ENCODE measurements around the gene THAP5. TPM values are rescaled to one million over a fixed set of nuclear protein-coding genes. Genes with fewer than 3 reads are reported as not detected.
"Not testable (repeated sequence)": the region's sequence is repeated elsewhere in the genome, so short reads cannot be mapped to it uniquely, and the experiment has no call there.

THAP5 gene
- total and polyA plus RNA-seq, 7 experiments from 2014 or later: 21.0 to 54.7 (median 28.7) TPM

DNA sequence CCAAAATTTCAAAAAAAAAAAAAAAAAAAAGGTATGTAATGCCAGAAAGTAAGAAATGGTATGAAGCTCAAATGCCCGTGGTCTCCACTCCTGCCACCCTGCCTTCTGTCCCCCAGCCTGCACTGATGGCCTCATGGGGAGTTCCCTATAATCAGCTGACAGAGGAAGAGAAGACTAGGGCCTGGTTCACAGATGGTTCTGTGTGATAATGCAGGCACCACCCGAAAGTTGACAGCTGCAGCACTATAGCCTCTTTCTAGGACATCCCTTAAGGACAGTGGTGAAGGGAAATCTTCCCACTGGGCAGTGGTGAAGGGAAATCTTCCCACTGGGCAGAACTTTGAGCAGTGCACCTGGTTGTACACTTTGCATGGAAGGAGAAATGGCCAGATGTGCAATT is 31.3 kb downstream of the THAP5 start:
- POLR2A ChIA-PET: interaction anchor here (0.7 kb wide), 1 partner anchor 32 kb away, joined by 4 read pairs; the partner anchor contains the start of gene DNAJB9
- ATAC-seq; H3K27ac ChIP-seq (ENCODE audit: low read depth, low read length); H3K4me1 Mint-ChIP-seq; H3K36me3 Mint-ChIP-seq; H3K27me3 ChIP-seq (ENCODE audit: control insufficient read depth in 2 of 2, insufficient read depth in 2 of 2, low read length in 2 of 2); CTCF ChIA-PET; H3K27ac Mint-ChIP-seq; H3K4me3 ChIP-seq (ENCODE audit: low read length); H3K9me3 Mint-ChIP-seq; intact Hi-C loops (cut with micrococcal nuclease); DNase-seq; H3K4me3 Mint-ChIP-seq; H3K4me1 ChIP-seq (ENCODE audit: control insufficient read depth in 2 of 2, insufficient read depth in 2 of 2, low read length in 2 of 2); H3K9me3 ChIP-seq (ENCODE audit: control insufficient read depth in 2 of 3, low read length in 3 of 3); H3K36me3 ChIP-seq (ENCODE audit: control insufficient read depth in 2 of 3, insufficient read depth in 3 of 3, low read length in 3 of 3): not testable (repeated sequence)
- peaks cover 4 to 14% (median 6%) of the 10 kb centered on the region in 5 donors for H3K27me3 Mint-ChIP-seq

GRCh38 chr7:108537229-108537628 is 32.3 kb downstream of the THAP5 start:
- H3K27ac Mint-ChIP-seq: no peak overlapping the region
- Histone ChIP-seq H3K36me3 (ENCODE audit: control insufficient read depth in 2 of 3, insufficient read depth in 3 of 3, low read length in 3 of 3) (no peaks in the 10 kb centered on the region), H3K9me3 (ENCODE audit: control insufficient read depth in 2 of 3, low read length in 3 of 3) (no peaks in the 10 kb centered on the region), H3K4me1 (ENCODE audit: control insufficient read depth in 2 of 2, insufficient read depth in 2 of 2, low read length in 2 of 2) (no peaks in the 10 kb centered on the region), H3K4me3 (ENCODE audit: low read length) (no peak overlapping the region), H3K27ac (ENCODE audit: low read depth, low read length) (no peak overlapping the region), H3K27me3 (ENCODE audit: control insufficient read depth in 2 of 2, insufficient read depth in 2 of 2, low read length in 2 of 2) (no peaks in the 10 kb centered on the region)
- ChIA-PET POLR2A (interaction anchor here (0.8 kb wide), 1 partner anchor 13 kb away, joined by 3 read pairs; no protein-coding TSS in a partner anchor), CTCF (no interaction called here)
- no peaks in the 10 kb centered on the region for H3K9me3 Mint-ChIP-seq
- H3K27me3 Mint-ChIP-seq: peaks cover 4 to 16% (median 10%) of the 10 kb centered on the region in 5 donors
- peaks cover 0 to 5% (median 0%) of the 10 kb centered on the region in 5 donors for H3K36me3 Mint-ChIP-seq
- intact Hi-C loops (cut with micrococcal nuclease): no loop called here
- H3K4me1 Mint-ChIP-seq: no peaks in the 10 kb centered on the region
- no peak overlapping the region for H3K4me3 Mint-ChIP-seq
- DNase-seq (no peak), ATAC-seq (no peak)

DNA sequence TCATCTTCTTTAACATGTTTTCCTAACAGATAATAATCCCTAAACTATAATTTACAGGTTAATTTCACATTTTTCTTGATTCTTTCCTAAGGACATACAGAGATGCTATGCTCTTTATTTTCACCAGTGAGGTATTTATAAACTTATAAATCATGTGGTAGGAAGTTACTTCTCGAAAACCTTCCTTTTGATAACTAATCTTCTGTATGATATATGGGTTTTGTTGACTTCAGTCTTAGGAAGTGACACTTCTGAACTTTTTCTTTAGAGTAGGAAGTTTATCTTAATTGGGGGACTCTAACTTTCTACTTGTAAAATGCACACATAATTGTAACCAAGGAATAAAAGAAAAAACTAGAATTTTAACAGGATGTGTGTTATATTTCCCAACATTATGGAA is 33.8 kb downstream of the THAP5 start:
- POLR2A ChIA-PET: no interaction called here
- H3K9me3 Mint-ChIP-seq: no peaks in the 10 kb centered on the region
- peaks cover 4 to 18% (median 10%) of the 10 kb centered on the region in 5 donors for H3K27me3 Mint-ChIP-seq
- no peak overlapping the region for H3K4me3 ChIP-seq (ENCODE audit: low read length)
- intact Hi-C loops (cut with micrococcal nuclease): no loop called here
- peaks cover 0 to 5% (median 0%) of the 10 kb centered on the region in 5 donors for H3K36me3 Mint-ChIP-seq
- no peak overlapping the region for H3K27ac Mint-ChIP-seq
- H3K27ac ChIP-seq (ENCODE audit: low read depth, low read length): no peak overlapping the region
- no peaks in the 10 kb centered on the region for H3K36me3 ChIP-seq (ENCODE audit: control insufficient read depth in 2 of 3, insufficient read depth in 3 of 3, low read length in 3 of 3)
- no peaks in the 10 kb centered on the region for H3K9me3 ChIP-seq (ENCODE audit: control insufficient read depth in 2 of 3, low read length in 3 of 3)
- no peaks in the 10 kb centered on the region for H3K27me3 ChIP-seq (ENCODE audit: control insufficient read depth in 2 of 2, insufficient read depth in 2 of 2, low read length in 2 of 2)
- ATAC-seq (no peak), DNase-seq (no peak)
- H3K4me1 Mint-ChIP-seq: no peaks in the 10 kb centered on the region
- H3K4me3 Mint-ChIP-seq: no peak overlapping the region
- CTCF ChIA-PET: no interaction called here
- no peaks in the 10 kb centered on the region for H3K4me1 ChIP-seq (ENCODE audit: control insufficient read depth in 2 of 2, insufficient read depth in 2 of 2, low read length in 2 of 2)

- ATAC-seq (no peak), DNase-seq (no peak)
- CTCF ChIA-PET: no interaction called here
- POLR2A ChIA-PET: no interaction called here
- H3K27me3 ChIP-seq (ENCODE audit: control insufficient read depth in 2 of 2, insufficient read depth in 2 of 2, low read length in 2 of 2): no peaks in the 10 kb centered on the region
- Mint-ChIP-seq H3K4me1 (no peaks in the 10 kb centered on the region), H3K9me3 (no peaks in the 10 kb centered on the region), H3K27me3 (peaks cover 4 to 20% (median 10%) of the 10 kb centered on the region in 5 donors), H3K36me3 (peaks cover 0 to 5% (median 0%) of the 10 kb centered on the region in 5 donors), H3K27ac (no peak overlapping the region), H3K4me3 (no peak overlapping the region)
- H3K27ac ChIP-seq (ENCODE audit: low read depth, low read length): no peak overlapping the region
- no peaks in the 10 kb centered on the region for H3K4me1 ChIP-seq (ENCODE audit: control insufficient read depth in 2 of 2, insufficient read depth in 2 of 2, low read length in 2 of 2)
- H3K36me3 ChIP-seq (ENCODE audit: control insufficient read depth in 2 of 3, insufficient read depth in 3 of 3, low read length in 3 of 3): no peaks in the 10 kb centered on the region
- intact Hi-C loops (cut with micrococcal nuclease): no loop called here
- no peak overlapping the region for H3K4me3 ChIP-seq (ENCODE audit: low read length)
- no peaks in the 10 kb centered on the region for H3K9me3 ChIP-seq (ENCODE audit: control insufficient read depth in 2 of 3, low read length in 3 of 3)
Observed at GRCh38 chr7:108535257-108535656, 34.2 kb downstream of the THAP5 start.

DNA sequence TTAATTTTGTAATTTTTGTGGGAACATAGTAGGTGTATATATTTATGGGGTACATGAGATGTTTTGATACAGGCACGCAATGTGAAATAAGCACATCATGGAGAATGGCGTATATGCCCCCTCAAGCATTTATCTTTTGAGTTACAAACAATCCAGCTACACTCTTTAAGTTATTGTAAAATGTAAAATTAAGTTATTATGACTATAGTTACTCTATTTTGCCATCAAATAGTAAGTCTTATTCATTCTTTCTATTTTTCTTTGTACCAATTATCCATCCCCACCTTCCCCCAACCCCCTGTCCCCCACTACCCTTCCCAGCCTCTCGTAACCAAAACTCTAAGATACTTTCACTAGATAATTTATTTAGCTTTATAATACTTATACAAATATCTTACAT is 35.8 kb downstream of the THAP5 start:
- DNase-seq (no peak), ATAC-seq (no peak)
- peaks cover 4 to 20% (median 10%) of the 10 kb centered on the region in 5 donors for H3K27me3 Mint-ChIP-seq
- intact Hi-C loops (cut with micrococcal nuclease): no loop called here
- no peak overlapping the region for H3K4me3 Mint-ChIP-seq
- Histone ChIP-seq H3K9me3 (ENCODE audit: control insufficient read depth in 2 of 3, low read length in 3 of 3) (no peaks in the 10 kb centered on the region), H3K4me1 (ENCODE audit: control insufficient read depth in 2 of 2, insufficient read depth in 2 of 2, low read length in 2 of 2) (no peaks in the 10 kb centered on the region), H3K27ac (ENCODE audit: low read depth, low read length) (no peak overlapping the region), H3K36me3 (ENCODE audit: control insufficient read depth in 2 of 3, insufficient read depth in 3 of 3, low read length in 3 of 3) (no peaks in the 10 kb centered on the region), H3K27me3 (ENCODE audit: control insufficient read depth in 2 of 2, insufficient read depth in 2 of 2, low read length in 2 of 2) (no peaks in the 10 kb centered on the region), H3K4me3 (ENCODE audit: low read length) (no peak overlapping the region)
- no peaks in the 10 kb centered on the region for H3K9me3 Mint-ChIP-seq
- H3K4me1 Mint-ChIP-seq: no peaks in the 10 kb centered on the region
- no peak overlapping the region for H3K27ac Mint-ChIP-seq
- CTCF ChIA-PET: no interaction called here
- POLR2A ChIA-PET: no interaction called here
- H3K36me3 Mint-ChIP-seq: peaks cover 0 to 5% (median 0%) of the 10 kb centered on the region in 5 donors

- peaks cover 0 to 3% (median 0%) of the 10 kb centered on the region in 11 donors for H3K9me3 Mint-ChIP-seq
- Histone ChIP-seq H3K27ac (ENCODE audit: low read depth, low read length) (no peak overlapping the region), H3K27me3 (ENCODE audit: control insufficient read depth in 2 of 2, insufficient read depth in 2 of 2, low read length in 2 of 2) (no peaks in the 10 kb centered on the region), H3K4me1 (ENCODE audit: control insufficient read depth in 2 of 2, insufficient read depth in 2 of 2, low read length in 2 of 2) (peaks cover 10 to 14% of the 10 kb centered on the region in 2 donors), H3K9me3 (ENCODE audit: control insufficient read depth in 2 of 3, low read length in 3 of 3) (no peaks in the 10 kb centered on the region), H3K4me3 (ENCODE audit: low read length) (no peak overlapping the region), H3K36me3 (ENCODE audit: control insufficient read depth in 2 of 3, insufficient read depth in 3 of 3, low read length in 3 of 3) (no peaks in the 10 kb centered on the region)
- H3K36me3 Mint-ChIP-seq: peaks cover 0 to 3% (median 0%) of the 10 kb centered on the region in 5 donors
- CTCF ChIA-PET: no interaction called here
- DNase-seq (no peak), ATAC-seq (no peak)
- peak overlapping the region in 1 of 10 donors; percentile 29 for H3K4me3 Mint-ChIP-seq
- peaks cover 0 to 12% (median 4%) of the 10 kb centered on the region in 5 donors for H3K27me3 Mint-ChIP-seq
- peak overlapping the region in 1 of 9 donors; percentile 8 for H3K27ac Mint-ChIP-seq
- intact Hi-C loops (cut with micrococcal nuclease): loop anchor here in 1 of 2 donors (5.0 to 10.0 kb wide), 3 partner anchors 635 to 1402 kb away; partner anchors contain the start of genes COG5, DLD and DUS4L
- POLR2A ChIA-PET: no interaction called here
- H3K4me1 Mint-ChIP-seq: peaks cover 2 to 16% (median 7%) of the 10 kb centered on the region in 7 donors
Observed at GRCh38 chr7:108529341-108529740, 40.2 kb downstream of the THAP5 start.

DNA sequence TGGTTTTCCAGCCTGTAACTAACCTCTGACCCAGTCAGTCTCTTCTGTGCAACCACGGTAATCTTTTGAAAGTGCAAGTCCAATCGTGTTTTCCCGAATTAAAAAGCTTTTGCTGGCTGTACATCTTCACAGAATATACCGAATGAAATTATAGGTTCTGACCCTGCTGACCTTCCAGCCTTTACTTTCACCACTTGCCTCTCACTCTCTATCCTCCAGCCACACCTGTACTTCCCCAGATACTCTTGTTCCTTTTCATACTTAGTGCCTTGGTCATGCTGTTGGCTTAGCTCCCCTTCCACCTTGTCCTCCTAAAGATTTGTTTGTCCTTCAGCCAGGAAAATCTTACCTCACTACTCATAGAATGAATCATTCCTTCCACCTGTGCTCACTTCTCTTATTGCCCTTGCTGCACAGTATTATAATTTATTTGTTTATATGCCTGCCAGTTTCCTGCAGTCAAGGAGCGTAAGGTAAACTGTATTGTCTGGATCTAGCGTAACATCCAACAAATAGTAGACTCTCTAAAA is 41.3 kb downstream of the THAP5 start:
- DNase-seq: no peak
- ATAC-seq: no peak
- H3K27me3 Mint-ChIP-seq: peaks cover 0 to 10% (median 4%) of the 10 kb centered on the region in 5 donors

More for the DNA sequence above, 41.3 kb downstream of the THAP5 start:
- Histone ChIP-seq H3K27me3 (ENCODE audit: control insufficient read depth in 2 of 2, insufficient read depth in 2 of 2, low read length in 2 of 2) (no peaks in the 10 kb centered on the region), H3K4me3 (ENCODE audit: low read length) (no peak overlapping the region), H3K27ac (ENCODE audit: low read depth, low read length) (no peak overlapping the region), H3K36me3 (ENCODE audit: control insufficient read depth in 2 of 3, insufficient read depth in 3 of 3, low read length in 3 of 3) (no peaks in the 10 kb centered on the region), H3K4me1 (ENCODE audit: control insufficient read depth in 2 of 2, insufficient read depth in 2 of 2, low read length in 2 of 2) (peaks cover 18% of the 10 kb centered on the region in 2 donors), H3K9me3 (ENCODE audit: control insufficient read depth in 2 of 3, low read length in 3 of 3) (no peaks in the 10 kb centered on the region)
- Mint-ChIP-seq H3K27ac (peak overlapping the region in 6 of 9 donors; percentile 2 to 85 (median 42)), H3K9me3 (peaks cover 0 to 3% (median 0%) of the 10 kb centered on the region in 11 donors), H3K36me3 (peaks cover 0 to 7% (median 0%) of the 10 kb centered on the region in 5 donors), H3K4me3 (peak overlapping the region in 4 of 10 donors; percentile 2 to 37 (median 26)), H3K4me1 (peaks cover 10 to 27% (median 17%) of the 10 kb centered on the region in 7 donors)
- CTCF ChIA-PET: no interaction called here
- POLR2A ChIA-PET: interaction anchor here (6.1 kb wide), 1 partner anchor 42 kb away, joined by 95 read pairs; the partner anchor contains the start of genes DNAJB9 and THAP5
- intact Hi-C loops (cut with micrococcal nuclease): loop anchor here in 1 of 2 donors (5.0 to 10.0 kb wide), 3 partner anchors 633 to 1401 kb away; partner anchors contain the start of genes COG5, DLD and DUS4L

Measured in naive thymus-derived CD4-positive, alpha-beta T cell (primary cell).